GM12878 (cell line): Measurements from ENCODE around the gene SCUBE3. TPM values are rescaled to one million over a fixed set of nuclear protein-coding genes. Genes with fewer than 3 reads are reported as not detected.

Experiments used
- ATAC-seq: fragments of 200-7000 bp; cut with Tn5 transposase; 3 replicates; pipeline ENCODE4 v1.9.1; 2020; ENCODE audit warnings: mild to moderate bottlenecking, moderate library complexity
- BruUV-seq: library from RNA; stranded (reverse); fragments of 400-500 nt; replicated peaks from 2 replicates; lab custom pipeline; 2021; lab: Mats Ljungman, UMichigan
- CTCF ChIA-PET: fragments of 300-600 bp; sonication (Branson Sonifier 250); formaldehyde crosslinking; extraction: SDS; loops from one replicate; lab custom pipeline; 2021; ENCODE audit warnings: inconsistent platforms; lab: Yijun Ruan, JAX
- POLR2A ChIA-PET: fragments of 350-600 bp; formaldehyde crosslinking; extraction: SDS; loops from one replicate; lab custom pipeline; 2021; ENCODE audit warnings: inconsistent platforms; lab: Charles Lee
- RAD21 ChIA-PET: fragments of 300-600 bp; sonication (Branson Sonifier 250); formaldehyde crosslinking; loops from one replicate; lab custom pipeline; 2023; ENCODE audit warnings: antibody characterized with exemption; ENCODE audit not compliant: unreplicated experiment; lab: Charles Lee
- SMC1A ChIA-PET: fragments of 300-600 bp; sonication (Branson Sonifier 250); formaldehyde crosslinking; loops from one replicate; lab custom pipeline; 2023; ENCODE audit not compliant: unreplicated experiment, uncharacterized antibody; lab: Charles Lee
- DNase-seq: peaks from one replicate; pipeline ENCODE4 v3.0.0-alpha.2; 2011; ENCODE audit warnings: low read depth, low spot score
- FAIRE-seq: peaks from 3 replicates; lab custom pipeline; 2011; peaks lifted over from hg19 to GRCh38; lab: Jason Lieb, UNC
- H2AFZ ChIP-seq: 2 replicates; pipeline ENCODE4 v1.6.0; 2011; ENCODE audit warnings: low read depth, low read length, control low read depth; ENCODE audit not compliant: control insufficient read depth
- H3K27ac ChIP-seq: 2 replicates; pipeline ENCODE4 v1.5.1; 2011; ENCODE audit warnings: control low read depth; ENCODE audit not compliant: control insufficient read depth, insufficient read depth
- H3K27me3 ChIP-seq, 2 experiments: replicated peaks in 1 of 2; 2 replicates each; pipeline versions ENCODE4 v1.6.0 to v1.6.1; 2011; ENCODE audit warnings: low read length in 1 of 2; ENCODE audit not compliant: control insufficient read depth in 2 of 2, insufficient read depth in 2 of 2
- H3K36me3 ChIP-seq, 2 experiments: 2 replicates each; pipeline ENCODE4 v1.5.1; 2011; ENCODE audit warnings: low read length in 1 of 2; ENCODE audit not compliant: control insufficient read depth in 2 of 2, insufficient read depth in 2 of 2
- H3K4me1 ChIP-seq: 2 replicates; pipeline ENCODE4 v1.6.1; 2011; ENCODE audit warnings: mild to moderate bottlenecking, low read length, moderate library complexity, mixed read lengths; ENCODE audit not compliant: control insufficient read depth, insufficient read depth
- H3K4me2 ChIP-seq: 2 replicates; pipeline ENCODE4 v1.6.0; 2011; ENCODE audit warnings: control low read depth; ENCODE audit not compliant: control insufficient read depth, insufficient read depth
- H3K4me3 ChIP-seq: fragments of 200-600 bp; sonication (generic); 2 replicates; pipeline ENCODE4 v1.5.1; 2016
- H3K79me2 ChIP-seq: 2 replicates; pipeline ENCODE4 v1.6.0; 2011; ENCODE audit warnings: low read length; ENCODE audit not compliant: control insufficient read depth, insufficient read depth
- H3K9ac ChIP-seq: 2 replicates; pipeline ENCODE4 v1.8.0; 2011; ENCODE audit warnings: low read length, control low read depth, mixed read lengths; ENCODE audit not compliant: control insufficient read depth, insufficient read depth
- H3K9me3 ChIP-seq: replicated peaks from 3 replicates; pipeline ENCODE4 v1.5.1; 2011; ENCODE audit warnings: mild to moderate bottlenecking, low read length; ENCODE audit not compliant: control insufficient read depth, insufficient read depth
- H4K20me1 ChIP-seq: 2 replicates; pipeline ENCODE4 v1.6.0; 2011; ENCODE audit not compliant: control insufficient read depth, insufficient read depth
- FOXK2 ChIP-seq: fragments of 450-650 bp; IDR thresholded peaks from 2 replicates; pipeline ENCODE4 v1.6.1; 2017; ENCODE audit warnings: mild to moderate bottlenecking, moderate library complexity
- GATAD2B ChIP-seq: fragments of 450-650 bp; conservative IDR thresholded peaks from 2 replicates; pipeline ENCODE4 v1.6.1; 2017; ENCODE audit warnings: low read depth, mild to moderate bottlenecking, moderate library complexity
- RB1 ChIP-seq: fragments of 450-650 bp; formaldehyde crosslinking; IDR thresholded peaks from 2 replicates; pipeline ENCODE4 v1.6.1; 2017; ENCODE audit warnings: mild to moderate bottlenecking, borderline replicate concordance
- WGBS: methylation state at CpG from one replicate; pipeline ENCODE4 v1.1.6; 2016; ENCODE audit warnings: low lambda C conversion rate; ENCODE audit not compliant: insufficient replicate concordance, insufficient coverage; ENCODE audit errors: missing lambda C conversion rate; 5-methylcytosine and 5-hydroxymethylcytosine counted together
- in situ Hi-C: fragments of 300-500 bp; cut with MboI; formaldehyde crosslinking; loops from 9 replicates; pipeline ENCODE4 v1.14.3; 2018; ENCODE audit warnings: mixed read lengths
- intact Hi-C: fragments of 100-400 bp; cut with micrococcal nuclease; formaldehyde crosslinking; loops from one replicate; pipeline ENCODE4 v1.14.2; 2022; ENCODE audit not compliant: unreplicated experiment
- polyA plus RNA-seq, 11 experiments: library from polyadenylated mRNA; depleted of rRNA in 4 of 11; unstranded in 6 of 11; stranded (reverse) in 5 of 11; fragments of >200 nt; fragmentation: Nextera tagmentation in 4 of 11; fragmentation: Illumina TruSeq in 1 of 11; extraction: Ambion mirVana in 4 of 11; extraction: Trizol in 1 of 11; gene quantifications; 1 replicate in 1 of 11; 2 replicates in 10 of 11; pipeline versions ENCODE4 v1.2.1 to v1.2.3, GENCODE V29; 2011 to 2016; ENCODE audit warnings: inconsistent platforms in 2 of 11, missing spikeins in 2 of 11, low read depth in 1 of 11
- total RNA-seq, 4 experiments: library from RNA; depleted of rRNA in 3 of 4; stranded (reverse); fragments of >200 nt in 3 of 4; fragmentation: Illumina TruSeq in 1 of 4; extraction: Trizol in 1 of 4; gene quantifications; 2 replicates each; pipeline versions ENCODE4 v1.2.1 to v1.2.3, GENCODE V29; 2013 to 2021
- TF ChIP-seq, protein P1 (sequence below): fragments of 450-650 bp; formaldehyde crosslinking; IDR thresholded peaks from 2 replicates; pipeline ENCODE4 v1.4.0; 2022; ENCODE audit warnings: mild to moderate bottlenecking, moderate library complexity

The SCUBE3 gene
- total and polyA plus RNA-seq, 10 of the 15 experiments (the other 5 are each of a cell fraction or from before 2014, with no cell fraction given), result under 0.01 to 0.20 (median 0.07) TPM; not detected in 4

DNA sequence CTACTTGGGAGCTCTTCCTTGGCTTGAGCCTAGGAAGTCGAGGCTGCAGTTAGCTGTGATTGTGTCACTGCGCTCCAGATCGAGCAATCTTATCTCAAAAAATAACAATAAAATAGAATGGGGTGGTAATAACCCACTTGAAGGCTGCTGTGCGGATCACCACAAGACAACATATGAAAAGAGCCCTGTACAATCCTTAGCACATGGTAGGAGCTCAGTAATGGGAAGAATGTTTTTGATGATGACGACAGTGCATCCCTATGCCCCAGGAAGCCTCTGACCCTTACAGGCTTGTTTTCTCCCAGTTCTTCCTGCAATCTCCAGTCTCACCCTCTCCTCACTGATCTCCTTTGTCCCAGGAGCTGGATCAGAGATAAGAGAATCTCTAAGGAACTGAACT lies 15.5 kb downstream of the SCUBE3 start:
- H3K9me3 ChIP-seq, result no peaks in the 10 kb centered on the region
- TF ChIP-seq GATAD2B, result no peak
- TF ChIP-seq, protein P1, sequence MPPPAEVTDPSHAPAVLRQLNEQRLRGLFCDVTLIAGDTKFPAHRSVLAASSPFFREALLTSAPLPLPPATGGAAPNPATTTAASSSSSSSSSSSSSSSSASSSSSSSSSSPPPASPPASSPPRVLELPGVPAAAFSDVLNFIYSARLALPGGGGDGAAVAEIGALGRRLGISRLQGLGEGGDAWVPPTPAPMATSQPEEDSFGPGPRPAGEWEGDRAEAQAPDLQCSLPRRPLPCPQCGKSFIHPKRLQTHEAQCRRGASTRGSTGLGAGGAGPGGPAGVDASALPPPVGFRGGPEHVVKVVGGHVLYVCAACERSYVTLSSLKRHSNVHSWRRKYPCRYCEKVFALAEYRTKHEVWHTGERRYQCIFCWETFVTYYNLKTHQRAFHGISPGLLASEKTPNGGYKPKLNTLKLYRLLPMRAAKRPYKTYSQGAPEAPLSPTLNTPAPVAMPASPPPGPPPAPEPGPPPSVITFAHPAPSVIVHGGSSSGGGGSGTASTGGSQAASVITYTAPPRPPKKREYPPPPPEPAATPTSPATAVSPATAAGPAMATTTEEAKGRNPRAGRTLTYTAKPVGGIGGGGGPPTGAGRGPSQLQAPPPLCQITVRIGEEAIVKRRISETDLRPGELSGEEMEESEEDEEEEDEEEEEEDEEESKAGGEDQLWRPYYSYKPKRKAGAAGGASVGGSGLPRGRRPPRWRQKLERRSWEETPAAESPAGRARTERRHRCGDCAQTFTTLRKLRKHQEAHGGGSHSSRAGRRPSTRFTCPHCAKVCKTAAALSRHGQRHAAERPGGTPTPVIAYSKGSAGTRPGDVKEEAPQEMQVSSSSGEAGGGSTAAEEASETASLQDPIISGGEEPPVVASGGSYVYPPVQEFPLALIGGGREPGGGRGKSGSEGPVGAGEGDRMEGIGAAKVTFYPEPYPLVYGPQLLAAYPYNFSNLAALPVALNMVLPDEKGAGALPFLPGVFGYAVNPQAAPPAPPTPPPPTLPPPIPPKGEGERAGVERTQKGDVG (CRISPR knock-in tag), result no peak
- TF ChIP-seq RB1, result no peak
- TF ChIP-seq FOXK2, result no peak
- in situ Hi-C loops (no loop called here), intact Hi-C loops (no loop called here)
- DNase-seq (no peak), ATAC-seq (no peak), FAIRE-seq (no peak)
- no peaks in the 10 kb centered on the region for H3K79me2 ChIP-seq
- WGBS, result 88% methylated on average over 5 of the region's 5 CpGs
- no peak overlapping the region for H3K27ac ChIP-seq
- no peaks in the 10 kb centered on the region for H3K27me3 ChIP-seq
- H3K9ac ChIP-seq, result no peak overlapping the region
- no peak overlapping the region for H3K4me2 ChIP-seq
- ChIA-PET SMC1A (interaction anchor here (1.2 to 2.4 kb wide), 2 partner anchors 11 to 20 kb away, joined by 3 to 10 read pairs; no protein-coding TSS in a partner anchor), POLR2A (no interaction called here), RAD21 (interaction anchor here (1.0 kb wide), 1 partner anchor 242 kb away, joined by 3 read pairs; no protein-coding TSS in a partner anchor), CTCF (interaction anchor here (1.2 to 3.6 kb wide), 3 partner anchors 12 to 243 kb away, joined by 4 to 22 read pairs (median 5); no protein-coding TSS in a partner anchor)
- H3K4me3 ChIP-seq, result no peak overlapping the region
- H3K4me1 ChIP-seq, result no peaks in the 10 kb centered on the region
- no peak overlapping the region for H2AFZ ChIP-seq
- no peaks in the 10 kb centered on the region for H3K36me3 ChIP-seq
- H4K20me1 ChIP-seq, result no peaks in the 10 kb centered on the region
- no TSS peak for BruUV-seq
